ENCODE results near the gene MAN1A1.
"Not testable (repeated sequence)": the region's sequence is repeated elsewhere in the genome, so short reads cannot be mapped to it uniquely, and the experiment has no call there.

The MAN1A1 gene

GRCh38 chr6:119171088-119171841, 178.3 kb downstream of the MAN1A1 start:
- no peak for DNase-seq (ENCODE audit: low read depth in 2 of 2)

- no peak for DNase-seq (ENCODE audit: low read depth in 2 of 2)
Observed at GRCh38 chr6:119170447-119171087, 179.0 kb downstream of the MAN1A1 start.

GRCh38 chr6:119170103-119170446, 179.5 kb downstream of the MAN1A1 start:
- no peak for DNase-seq (ENCODE audit: low read depth in 2 of 2)

- DNase-seq (ENCODE audit: low read depth in 2 of 2), result not testable (repeated sequence)
Observed at GRCh38 chr6:119169355-119169754, 180.2 kb downstream of the MAN1A1 start.

- no peak for DNase-seq (ENCODE audit: low read depth in 2 of 2)
Observed at GRCh38 chr6:119166024-119166784, 183.4 kb downstream of the MAN1A1 start.

GRCh38 chr6:119163006-119163405, 186.6 kb downstream of the MAN1A1 start:
- no peak for DNase-seq (ENCODE audit: low read depth in 2 of 2)

- no peak for DNase-seq (ENCODE audit: low read depth in 2 of 2)
Observed at GRCh38 chr6:119162134-119162775, 187.3 kb downstream of the MAN1A1 start.

GRCh38 chr6:119161438-119161837, 188.1 kb downstream of the MAN1A1 start:
- DNase-seq (ENCODE audit: low read depth in 2 of 2), result no peak

- DNase-seq (ENCODE audit: low read depth in 2 of 2), result no peak
Observed at GRCh38 chr6:119160911-119161310, 188.7 kb downstream of the MAN1A1 start.

- DNase-seq (ENCODE audit: low read depth in 2 of 2), result no peak
Observed at GRCh38 chr6:119158057-119158848, 191.3 kb downstream of the MAN1A1 start.

- DNase-seq (ENCODE audit: low read depth in 2 of 2), result no peak
Observed at GRCh38 chr6:119157506-119157815, 192.1 kb downstream of the MAN1A1 start.

- DNase-seq (ENCODE audit: low read depth in 2 of 2), result no peak
Observed at GRCh38 chr6:119156757-119157505, 192.6 kb downstream of the MAN1A1 start.

- not testable (repeated sequence) for DNase-seq (ENCODE audit: low read depth in 2 of 2)
Observed at GRCh38 chr6:119156082-119156481, 193.5 kb downstream of the MAN1A1 start.

GRCh38 chr6:119152187-119152586, 197.4 kb downstream of the MAN1A1 start:
- DNase-seq (ENCODE audit: low read depth in 2 of 2), result no peak

GRCh38 chr6:119148825-119149525, 200.6 kb downstream of the MAN1A1 start:
- no peak for DNase-seq (ENCODE audit: low read depth in 2 of 2)

- DNase-seq (ENCODE audit: low read depth in 2 of 2), result no peak
Observed at GRCh38 chr6:119148098-119148824, 201.3 kb downstream of the MAN1A1 start.

GRCh38 chr6:119147101-119148053, 202.2 kb downstream of the MAN1A1 start:
- peak in 1 of 2 experiments; percentile 54 for DNase-seq (ENCODE audit: low read depth in 2 of 2)

- no peak for DNase-seq (ENCODE audit: low read depth in 2 of 2)
Observed at GRCh38 chr6:119145111-119145510, 204.4 kb downstream of the MAN1A1 start.
